GM23338 (cell line): ENCODE results near the gene KCNC2. TPM values are rescaled to one million over a fixed set of nuclear protein-coding genes. Genes with fewer than 3 reads are reported as not detected.

ENCODE experiments used
- ATAC-seq: fragments of 200-7000 bp; cut with Tn5 transposase; 3 replicates; pipeline ENCODE4 v1.9.1; 2020
- DNase-seq: peaks from one replicate; pipeline ENCODE4 v3.0.0-alpha.2; 2015; ENCODE audit warnings: low spot score
- H2AFZ ChIP-seq: fragments of 200-600 bp; sonication (generic); 2 replicates; pipeline ENCODE4 v1.8.0; 2016; ENCODE audit warnings: antibody characterized with exemption, mild to moderate bottlenecking, moderate library complexity
- H3F3A ChIP-seq: fragments of 200-600 bp; sonication (generic); replicated peaks from 2 replicates; pipeline ENCODE4 v1.8.0; 2017; ENCODE audit warnings: antibody characterized with exemption, mixed run types, low read depth
- H3K27ac ChIP-seq: fragments of 200-600 bp; sonication (generic); 2 replicates; pipeline ENCODE4 v1.6.1; 2016; ENCODE audit warnings: low read depth
- H3K27me3 ChIP-seq: fragments of 200-600 bp; sonication (generic); 2 replicates; pipeline ENCODE4 v1.8.0; 2016; ENCODE audit warnings: mild to moderate bottlenecking, mixed run types, moderate library complexity; ENCODE audit not compliant: insufficient read depth
- H3K36me3 ChIP-seq: fragments of 200-600 bp; sonication (generic); 2 replicates; pipeline ENCODE4 v1.8.0; 2016; ENCODE audit warnings: mild to moderate bottlenecking; ENCODE audit not compliant: insufficient read depth
- H3K4me1 ChIP-seq: fragments of 200-600 bp; sonication (generic); 2 replicates; pipeline ENCODE4 v1.8.0; 2016; ENCODE audit warnings: mild to moderate bottlenecking, moderate library complexity; ENCODE audit not compliant: insufficient read depth
- H3K4me2 ChIP-seq: fragments of 200-600 bp; sonication (generic); 2 replicates; pipeline ENCODE4 v1.7.1; 2017; ENCODE audit warnings: mixed run types
- H3K4me3 ChIP-seq: fragments of 200-600 bp; sonication (generic); 2 replicates; pipeline ENCODE4 v1.6.1; 2016; ENCODE audit warnings: mixed run types
- H3K79me2 ChIP-seq: fragments of 200-600 bp; sonication (generic); replicated peaks from 2 replicates; pipeline ENCODE4 v1.8.0; 2017; ENCODE audit warnings: mild to moderate bottlenecking; ENCODE audit not compliant: insufficient read depth
- H3K9me2 ChIP-seq: fragments of 200-600 bp; sonication (generic); 2 replicates; pipeline ENCODE4 v1.8.0; 2017; ENCODE audit not compliant: insufficient read depth
- H4K20me1 ChIP-seq: fragments of 200-600 bp; sonication (generic); replicated peaks from 2 replicates; pipeline ENCODE4 v1.8.0; 2017; ENCODE audit warnings: mild to moderate bottlenecking; ENCODE audit not compliant: insufficient read depth
- H3K27ac Mint-ChIP-seq: 2 replicates; pipeline ENCODE4 v1.8.0; 2020; ENCODE audit warnings: inconsistent platforms, mild to moderate bottlenecking, moderate library complexity, mixed read lengths
- H3K27me3 Mint-ChIP-seq: 3 replicates; pipeline ENCODE4 v1.8.0; 2022; ENCODE audit warnings: low read depth, mild to moderate bottlenecking, moderate library complexity, mixed read lengths, inconsistent platforms; ENCODE audit not compliant: insufficient read depth, poor library complexity
- H3K36me3 Mint-ChIP-seq: 3 replicates; pipeline ENCODE4 v1.8.0; 2021; ENCODE audit warnings: low read depth, mild to moderate bottlenecking, inconsistent platforms, moderate library complexity, mixed read lengths
- H3K4me1 Mint-ChIP-seq: 3 replicates; pipeline ENCODE4 v1.8.0; 2020; ENCODE audit warnings: mild to moderate bottlenecking, inconsistent platforms, mixed read lengths
- H3K4me3 Mint-ChIP-seq: 3 replicates; pipeline ENCODE4 v1.8.0; 2021; ENCODE audit warnings: moderate library complexity, mild to moderate bottlenecking, inconsistent platforms, mixed read lengths
- H3K9me3 Mint-ChIP-seq: 3 replicates; pipeline ENCODE4 v1.8.0; 2020; ENCODE audit warnings: moderate library complexity, mild to moderate bottlenecking, inconsistent platforms, mixed read lengths
- CTCF ChIP-seq, 2 experiments: fragments of 200-600 bp in 1 of 2; sonication (generic) in 1 of 2; conservative IDR thresholded peaks; 2 replicates each; pipeline versions ENCODE4 v1.5.1 to v1.6.1; 2016 to 2017; ENCODE audit warnings: antibody characterized with exemption in 2 of 2, low read depth in 2 of 2, mild to moderate bottlenecking in 2 of 2, moderate library complexity in 1 of 2
- EZH2 ChIP-seq: fragments of 200-600 bp; sonication (generic); IDR thresholded peaks from one replicate; pipeline ENCODE4 v1.8.0; 2017; ENCODE audit warnings: antibody characterized with exemption, mild to moderate bottlenecking, low read depth; ENCODE audit not compliant: unreplicated experiment
- EZH2phosphoT487 ChIP-seq: fragments of 200-600 bp; sonication (generic); IDR thresholded peaks from one replicate; pipeline ENCODE4 v1.8.1; 2018; ENCODE audit warnings: antibody characterized with exemption; ENCODE audit not compliant: unreplicated experiment
- JUNB ChIP-seq: IDR thresholded peaks from one replicate; pipeline ENCODE4 v1.6.1; 2016; ENCODE audit warnings: antibody characterized with exemption; ENCODE audit not compliant: unreplicated experiment
- NANOG ChIP-seq: IDR thresholded peaks from 2 replicates; pipeline ENCODE4 v1.6.1; 2016; ENCODE audit warnings: antibody characterized with exemption, borderline replicate concordance
- POLR2AphosphoS5 ChIP-seq: IDR thresholded peaks from 2 replicates; pipeline ENCODE4 v1.6.1; 2016; ENCODE audit warnings: antibody characterized with exemption, low read depth
- ZNF331 ChIP-seq: fragments of 250-450 bp; sonication (Bioruptor Pico); IDR thresholded peaks from 2 replicates; pipeline ENCODE4 v1.5.0; 2020; ENCODE audit warnings: low read depth, mild to moderate bottlenecking, moderate library complexity
- polyA plus RNA-seq: library from polyadenylated mRNA; unstranded; fragments of >200 nt; fragmentation: Nextera tagmentation; extraction: Ambion mirVana; gene quantifications from 2 replicates; pipeline ENCODE4 v1.2.1, GENCODE V29; 2016
- total RNA-seq: library from RNA; depleted of rRNA; stranded (reverse); fragments of >200 nt; shearing (Covaris generic); gene quantifications from 2 replicates; pipeline ENCODE4 v1.2.3, GENCODE V29; 2014
- TF ChIP-seq, protein P1 (sequence below): IDR thresholded peaks from one replicate; pipeline ENCODE4 v1.6.1; 2018; ENCODE audit warnings: antibody characterized with exemption; ENCODE audit not compliant: unreplicated experiment

KCNC2 gene
- total and polyA plus RNA-seq, 2 experiments from 2014 or later, result 0.10 TPM; not detected in 1

- Histone ChIP-seq H3K36me3 (no peaks in the 10 kb centered on the region), H3K27me3 (peaks cover 52% of the 10 kb centered on the region), H2AFZ (no peak overlapping the region), H3K4me3 (no peak overlapping the region), H3K4me2 (no peak overlapping the region), H3K4me1 (peaks cover 18% of the 10 kb centered on the region; the same call in 1 of the 2 replicates), H3K79me2 (no peaks in the 10 kb centered on the region), H3K9me2 (no peaks in the 10 kb centered on the region), H4K20me1 (no peaks in the 10 kb centered on the region), H3K27ac (no peak overlapping the region), H3F3A (no peaks in the 10 kb centered on the region)
- H3K27ac Mint-ChIP-seq, result no peak overlapping the region
- no peak for TF ChIP-seq POLR2AphosphoS5
- no peak for TF ChIP-seq ZNF331
- no peak for TF ChIP-seq CTCF (conservative IDR thresholded peaks at IDR 0.05; ENCODE audit: low read depth in 2 of 2)
- TF ChIP-seq JUNB, result no peak
- no peak for TF ChIP-seq NANOG
- no peaks in the 10 kb centered on the region for H3K9me3 Mint-ChIP-seq
- DNase-seq, result no peak
- H3K4me1 Mint-ChIP-seq, result peaks cover 26% of the 10 kb centered on the region
- no peak overlapping the region for H3K4me3 Mint-ChIP-seq
- peaks cover 35% of the 10 kb centered on the region for H3K27me3 Mint-ChIP-seq
- H3K36me3 Mint-ChIP-seq, result no peaks in the 10 kb centered on the region
- ATAC-seq, result no peak
Measured at GRCh38 chr12:75205558-75205957, 4.1 kb downstream of the KCNC2 start.

GRCh38 chr12:75196865-75197264 lies 12.8 kb downstream of the KCNC2 start:
- no peak overlapping the region for H2AFZ ChIP-seq
- H3K27me3 ChIP-seq, result no peaks in the 10 kb centered on the region
- no peak for ATAC-seq
- H3K36me3 ChIP-seq, result no peaks in the 10 kb centered on the region
- Mint-ChIP-seq H3K9me3 (no peaks in the 10 kb centered on the region), H3K4me3 (no peak overlapping the region), H3K4me1 (peaks cover 7% of the 10 kb centered on the region; the same call in 2 of the 3 replicates), H3K27ac (no peak overlapping the region), H3K27me3 (no peaks in the 10 kb centered on the region), H3K36me3 (no peaks in the 10 kb centered on the region)
- H3K4me2 ChIP-seq, result no peak overlapping the region
- DNase-seq, result no peak
- H3K9me2 ChIP-seq, result no peaks in the 10 kb centered on the region
- no peak overlapping the region for H3K27ac ChIP-seq
- H3K4me3 ChIP-seq, result no peak overlapping the region
- no peaks in the 10 kb centered on the region; the same call in 1 of the 2 replicates for H3K4me1 ChIP-seq
- TF ChIP-seq EZH2, result no peak
- no peak for TF ChIP-seq CTCF (conservative IDR thresholded peaks at IDR 0.05; ENCODE audit: low read depth in 2 of 2)
- no peak for TF ChIP-seq EZH2phosphoT487
- TF ChIP-seq, protein P1, sequence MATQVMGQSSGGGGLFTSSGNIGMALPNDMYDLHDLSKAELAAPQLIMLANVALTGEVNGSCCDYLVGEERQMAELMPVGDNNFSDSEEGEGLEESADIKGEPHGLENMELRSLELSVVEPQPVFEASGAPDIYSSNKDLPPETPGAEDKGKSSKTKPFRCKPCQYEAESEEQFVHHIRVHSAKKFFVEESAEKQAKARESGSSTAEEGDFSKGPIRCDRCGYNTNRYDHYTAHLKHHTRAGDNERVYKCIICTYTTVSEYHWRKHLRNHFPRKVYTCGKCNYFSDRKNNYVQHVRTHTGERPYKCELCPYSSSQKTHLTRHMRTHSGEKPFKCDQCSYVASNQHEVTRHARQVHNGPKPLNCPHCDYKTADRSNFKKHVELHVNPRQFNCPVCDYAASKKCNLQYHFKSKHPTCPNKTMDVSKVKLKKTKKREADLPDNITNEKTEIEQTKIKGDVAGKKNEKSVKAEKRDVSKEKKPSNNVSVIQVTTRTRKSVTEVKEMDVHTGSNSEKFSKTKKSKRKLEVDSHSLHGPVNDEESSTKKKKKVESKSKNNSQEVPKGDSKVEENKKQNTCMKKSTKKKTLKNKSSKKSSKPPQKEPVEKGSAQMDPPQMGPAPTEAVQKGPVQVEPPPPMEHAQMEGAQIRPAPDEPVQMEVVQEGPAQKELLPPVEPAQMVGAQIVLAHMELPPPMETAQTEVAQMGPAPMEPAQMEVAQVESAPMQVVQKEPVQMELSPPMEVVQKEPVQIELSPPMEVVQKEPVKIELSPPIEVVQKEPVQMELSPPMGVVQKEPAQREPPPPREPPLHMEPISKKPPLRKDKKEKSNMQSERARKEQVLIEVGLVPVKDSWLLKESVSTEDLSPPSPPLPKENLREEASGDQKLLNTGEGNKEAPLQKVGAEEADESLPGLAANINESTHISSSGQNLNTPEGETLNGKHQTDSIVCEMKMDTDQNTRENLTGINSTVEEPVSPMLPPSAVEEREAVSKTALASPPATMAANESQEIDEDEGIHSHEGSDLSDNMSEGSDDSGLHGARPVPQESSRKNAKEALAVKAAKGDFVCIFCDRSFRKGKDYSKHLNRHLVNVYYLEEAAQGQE, result no peak
- H3K79me2 ChIP-seq, result no peaks in the 10 kb centered on the region
- H3F3A ChIP-seq, result no peaks in the 10 kb centered on the region
- no peaks in the 10 kb centered on the region for H4K20me1 ChIP-seq
